Stimulated activated CD4-positive, alpha-beta T cell treated with anti-CD3 and anti-CD28 coated beads, Interleukin-1b, Interleukin-23, amount 100 ng/mL, for 1 hour (primary cell): ENCODE measurements around the gene SLC22A7.
"Not testable (repeated sequence)": the region's sequence is repeated elsewhere in the genome, so short reads cannot be mapped to it uniquely, and the experiment has no call there.

Experiments
- DNase-seq, 2 donors: peaks; one replicate each; pipeline ENCODE4 v3.0.0-alpha.2; 2020; ENCODE audit warnings: low read depth in 2 of 2

Gene SLC22A7

DNA sequence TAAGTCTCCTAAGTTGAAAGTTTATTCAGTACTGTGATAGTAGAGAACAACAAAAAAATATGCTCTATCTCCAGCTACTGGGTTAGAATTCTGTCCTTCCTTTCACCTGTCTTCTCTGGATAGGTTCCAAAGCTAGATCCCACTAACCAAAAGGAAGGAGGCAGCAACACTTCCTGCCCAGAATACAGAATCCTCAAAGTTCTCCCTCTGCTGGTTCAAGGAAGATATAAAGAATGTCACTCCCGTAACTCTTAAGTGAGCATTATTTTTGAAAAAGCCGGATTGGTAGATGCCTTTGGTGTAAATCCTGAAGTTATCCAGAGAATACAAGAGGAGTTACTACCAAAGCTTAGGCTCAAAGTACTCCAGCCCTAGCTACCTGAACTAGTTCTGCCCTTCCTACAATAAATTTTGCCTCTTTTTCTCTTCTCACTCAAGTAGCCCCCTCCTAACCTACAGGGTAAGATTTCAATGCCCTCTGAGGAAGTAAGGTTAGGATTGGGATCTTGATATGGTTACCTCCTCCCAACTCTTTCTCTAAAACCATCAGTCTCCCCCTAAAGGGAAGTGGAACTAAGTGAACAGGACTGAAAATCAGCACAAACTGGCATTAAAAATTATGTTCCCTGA is 36.5 kb downstream of the SLC22A7 start:
- no peak for DNase-seq

DNA sequence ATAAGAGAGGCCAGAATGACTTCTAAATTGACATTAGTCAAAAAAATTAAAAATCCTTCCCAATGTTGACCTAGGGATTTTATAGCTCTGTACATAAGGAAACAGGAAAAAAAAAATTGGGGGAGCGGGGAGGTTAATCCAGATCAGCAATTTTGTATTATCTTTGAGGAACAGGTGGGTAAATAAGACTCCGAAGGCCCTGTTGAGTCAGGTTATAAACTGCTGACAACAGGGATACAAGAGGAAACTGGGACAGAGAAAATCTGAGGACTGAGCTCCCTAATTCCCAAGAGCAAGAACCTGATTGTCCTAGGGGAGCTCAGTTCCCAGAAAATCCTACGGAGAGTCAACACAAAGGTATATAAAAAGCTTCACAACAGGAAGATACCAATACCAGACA is 37.4 kb downstream of the SLC22A7 start:
- DNase-seq: no peak

DNA sequence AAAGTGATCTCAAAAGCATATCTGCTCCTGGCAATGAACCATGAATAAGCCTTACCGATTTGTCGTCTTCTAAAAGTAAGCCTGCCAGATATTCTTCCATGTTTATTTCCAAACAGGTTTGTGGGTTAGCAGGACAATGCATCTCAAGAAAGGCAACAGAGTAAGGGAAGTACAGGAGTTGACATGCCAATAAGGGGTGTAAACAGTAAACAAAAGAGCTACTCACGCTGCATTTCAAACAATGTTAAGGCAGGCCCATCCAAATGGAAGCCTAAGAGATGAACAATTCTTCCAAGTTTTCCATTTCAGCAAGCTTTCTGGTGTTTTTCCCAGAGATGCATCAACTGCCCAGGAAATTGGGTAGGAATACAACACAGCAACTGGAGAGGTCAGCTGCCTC is 38.3 kb downstream of the SLC22A7 start:
- no peak for DNase-seq

DNA sequence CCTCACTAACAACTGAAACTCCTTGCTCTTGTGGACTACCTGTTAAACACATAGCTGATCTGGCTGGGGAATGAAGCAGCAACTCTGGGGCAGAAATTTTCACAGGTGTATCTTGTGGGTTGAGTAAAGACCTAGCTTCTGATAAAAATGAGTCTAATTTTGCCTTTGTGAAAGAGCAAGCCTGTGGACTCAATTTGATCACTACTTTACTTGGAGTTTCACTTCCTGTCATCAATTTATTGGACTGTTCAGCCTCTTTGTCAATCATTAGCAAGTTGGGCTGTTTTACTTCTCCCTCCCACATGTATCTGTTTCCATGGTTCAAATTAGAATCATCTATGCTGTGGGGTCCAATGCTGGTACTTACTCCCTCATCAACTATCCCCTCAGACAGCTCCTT is 40.2 kb downstream of the SLC22A7 start:
- no peak for DNase-seq

DNA sequence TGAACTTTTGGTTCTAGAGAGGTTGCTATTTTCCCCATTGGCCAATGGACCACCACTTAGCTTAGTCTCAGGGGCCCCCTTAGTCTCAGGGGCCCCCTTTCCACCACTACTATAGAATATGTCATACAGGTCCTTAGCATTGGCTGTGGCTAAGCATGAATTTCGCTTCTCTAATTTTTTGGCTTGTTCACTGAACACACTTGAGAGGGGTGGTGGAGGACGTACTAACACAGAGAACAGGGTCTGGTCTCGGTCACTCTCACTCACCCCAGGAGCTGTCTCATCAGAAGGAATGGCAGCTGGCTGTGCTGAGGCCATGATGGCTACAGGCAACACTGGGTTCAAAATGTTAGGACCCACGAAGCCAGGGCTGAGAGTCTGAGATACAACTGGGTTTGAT is 41.1 kb downstream of the SLC22A7 start:
- no peak for DNase-seq

DNA sequence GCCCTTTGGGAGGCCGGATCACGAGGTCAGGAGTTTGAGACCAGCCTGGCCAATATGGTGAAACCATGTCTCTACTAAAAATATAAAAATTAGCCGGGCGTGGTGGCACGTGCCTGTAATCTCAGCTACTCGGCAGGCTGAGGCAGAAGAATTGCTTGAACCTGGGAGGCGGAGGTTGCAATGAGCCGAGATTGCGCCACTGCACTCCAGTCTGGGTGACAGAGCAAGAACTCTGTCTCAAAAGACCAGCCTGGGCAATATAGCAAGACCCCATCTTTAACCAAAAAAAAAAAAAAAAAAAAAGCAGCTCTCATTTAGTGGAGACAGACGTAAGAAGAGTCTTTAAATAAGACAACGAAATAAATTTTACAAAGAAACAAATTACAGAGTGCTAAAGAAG is 48.2 kb downstream of the SLC22A7 start:
- not testable (repeated sequence) for DNase-seq

DNA sequence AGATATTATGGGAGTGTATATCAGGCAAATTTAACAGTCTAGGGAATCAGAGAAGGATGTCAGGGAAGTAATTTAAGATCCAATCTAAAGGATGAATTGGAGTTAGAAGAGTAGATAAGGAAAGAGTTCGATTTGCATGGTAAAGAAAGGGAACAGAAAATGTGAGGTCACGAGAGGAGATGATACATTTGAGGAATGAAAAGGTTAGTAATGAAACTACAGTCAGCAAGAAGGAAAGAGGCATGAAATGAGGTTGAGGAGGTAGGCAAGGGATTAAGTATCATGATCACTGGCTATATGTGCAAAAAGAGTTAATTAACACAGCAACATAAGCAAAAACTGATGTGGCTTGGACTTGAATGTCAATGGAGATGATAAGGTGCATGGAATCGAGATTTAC is 49.0 kb downstream of the SLC22A7 start:
- DNase-seq: no peak

DNA sequence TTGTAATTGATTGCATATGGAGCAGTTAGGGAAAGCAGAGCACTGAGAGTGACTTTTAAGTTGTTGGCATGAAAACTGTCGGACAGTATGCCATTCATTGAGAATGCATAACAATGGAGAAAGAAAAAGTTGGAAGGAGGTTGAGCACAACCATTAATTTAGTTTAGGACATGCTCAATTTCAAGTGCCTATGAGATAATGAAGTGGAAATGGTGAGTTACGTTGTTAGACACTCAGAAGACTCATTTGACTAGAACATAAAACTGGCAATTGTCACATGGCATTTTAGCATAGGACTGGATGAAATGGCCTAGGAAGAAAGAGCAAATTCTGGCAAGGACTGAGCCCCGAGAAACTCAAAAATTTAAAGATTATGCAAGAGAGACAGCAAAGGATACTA is 49.4 kb downstream of the SLC22A7 start:
- DNase-seq: no peak

DNA sequence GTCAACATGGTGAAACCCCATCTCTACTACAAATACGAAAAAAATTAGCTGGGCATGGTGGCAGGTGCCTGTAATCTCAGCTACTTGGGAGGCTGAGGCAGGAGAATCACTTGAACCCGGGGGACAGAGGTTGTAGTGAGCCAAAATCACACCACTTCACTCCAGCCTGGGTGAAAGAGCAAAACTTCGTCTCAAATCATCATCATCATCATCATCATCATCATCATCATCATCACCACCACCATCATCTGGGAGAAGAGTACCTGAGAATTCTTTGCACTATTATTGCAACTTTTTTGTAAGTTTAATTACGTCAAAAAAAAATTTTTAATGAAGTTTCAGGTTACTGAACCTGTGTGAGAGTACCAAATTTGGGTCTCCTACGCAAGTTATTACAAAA is 53.9 kb downstream of the SLC22A7 start:
- DNase-seq: not testable (repeated sequence)
